HG03442 (cell line): Measurements from ENCODE around the gene RAB4B.
"Not testable (repeated sequence)": the region's sequence is repeated elsewhere in the genome, so short reads cannot be mapped to it uniquely, and the experiment has no call there.

Experiments used
- ATAC-seq: cut with Tn5 transposase; IDR thresholded peaks from one replicate; pipeline ENCODE4 v1.9.1; 2021; ENCODE audit warnings: mild to moderate bottlenecking, moderate library complexity; ENCODE audit not compliant: unreplicated experiment

RAB4B gene

GRCh38 chr19:40842012-40842411 lies 64.0 kb downstream of the RAB4B start:
- ATAC-seq, result not testable (repeated sequence)

- not testable (repeated sequence) for ATAC-seq
Observed at GRCh38 chr19:40842997-40843652, 65.1 kb downstream of the RAB4B start.

GRCh38 chr19:40843653-40844052 lies 65.6 kb downstream of the RAB4B start:
- not testable (repeated sequence) for ATAC-seq
